Spinal cord (tissue), 10 donors: Measurements from ENCODE around the gene SLIT1. TPM values are rescaled to one million over a fixed set of nuclear protein-coding genes. Genes with fewer than 3 reads are reported as not detected.

Experiments used
- DNase-seq, 6 donors: peaks; one replicate each; pipeline versions ENCODE4 v3.0.0 to v3.0.0-alpha.2; 2013 to 2015; ENCODE audit warnings: low spot score in 6 of 6, low read depth in 4 of 6
- H3K27ac ChIP-seq: one replicate; pipeline ENCODE4 v1.5.1; 2013; ENCODE audit warnings: low read depth, low read length, control low read depth
- H3K27me3 ChIP-seq: one replicate; pipeline ENCODE4 v1.6.1; 2013; ENCODE audit warnings: low read length; ENCODE audit not compliant: control insufficient read depth, insufficient read depth
- H3K36me3 ChIP-seq: one replicate; pipeline ENCODE4 v1.6.1; 2013; ENCODE audit warnings: low read length; ENCODE audit not compliant: control insufficient read depth, insufficient read depth
- H3K4me1 ChIP-seq: one replicate; pipeline ENCODE4 v1.6.1; 2013; ENCODE audit warnings: low read length; ENCODE audit not compliant: control insufficient read depth, insufficient read depth
- H3K4me3 ChIP-seq: one replicate; pipeline ENCODE4 v1.5.1; 2013; ENCODE audit warnings: low read depth, low read length, control low read depth
- H3K9me3 ChIP-seq: one replicate; pipeline ENCODE4 v1.6.1; 2013; ENCODE audit warnings: low read length; ENCODE audit not compliant: control insufficient read depth, insufficient read depth
- WGBS: methylation state at CpG from one replicate; pipeline ENCODE4 v1.1.5; 2013; ENCODE audit warnings: missing lambda C conversion rate; ENCODE audit not compliant: insufficient coverage; 5-methylcytosine and 5-hydroxymethylcytosine counted together
- polyA plus RNA-seq, 2 donors: library from polyadenylated mRNA; unstranded; fragments of 120-200 nt; gene quantifications; one replicate each; pipeline ENCODE4 v1.2.1, GENCODE V29; 2013; ENCODE audit not compliant: insufficient read length in 2 of 2
- total RNA-seq, 2 donors: library from RNA; depleted of rRNA in 1 of 2; stranded (reverse); fragments of 120-200 nt in 1 of 2; fragments of >200 nt in 1 of 2; gene quantifications; one replicate each; pipeline versions ENCODE4 v1.2.3 to v1.2.4, GENCODE V29; 2013 to 2014
- donor health status: healthy.

Gene SLIT1
- total and polyA plus RNA-seq, 4 donors: 23.1 to 237 (median 122) TPM

- Histone ChIP-seq H3K27ac (no peak overlapping the region), H3K27me3 (no peaks in the 10 kb centered on the region), H3K4me3 (no peak overlapping the region), H3K9me3 (no peaks in the 10 kb centered on the region), H3K4me1 (peaks cover 43% of the 10 kb centered on the region), H3K36me3 (peaks cover 78% of the 10 kb centered on the region)
- WGBS: 94% methylated on average over 14 of the region's 15 CpGs
- no peak for DNase-seq
Measured at GRCh38 chr10:97060441-97061084, 125.2 kb downstream of the SLIT1 start.

- Histone ChIP-seq H3K4me3 (no peak overlapping the region), H3K27me3 (no peaks in the 10 kb centered on the region), H3K4me1 (peaks cover 43% of the 10 kb centered on the region), H3K27ac (no peak overlapping the region), H3K36me3 (peaks cover 83% of the 10 kb centered on the region), H3K9me3 (no peaks in the 10 kb centered on the region)
- DNase-seq: no peak
- 79% methylated on average over 7 of the region's 7 CpGs for WGBS
Measured at GRCh38 chr10:97059872-97060205, 125.9 kb downstream of the SLIT1 start.

DNA sequence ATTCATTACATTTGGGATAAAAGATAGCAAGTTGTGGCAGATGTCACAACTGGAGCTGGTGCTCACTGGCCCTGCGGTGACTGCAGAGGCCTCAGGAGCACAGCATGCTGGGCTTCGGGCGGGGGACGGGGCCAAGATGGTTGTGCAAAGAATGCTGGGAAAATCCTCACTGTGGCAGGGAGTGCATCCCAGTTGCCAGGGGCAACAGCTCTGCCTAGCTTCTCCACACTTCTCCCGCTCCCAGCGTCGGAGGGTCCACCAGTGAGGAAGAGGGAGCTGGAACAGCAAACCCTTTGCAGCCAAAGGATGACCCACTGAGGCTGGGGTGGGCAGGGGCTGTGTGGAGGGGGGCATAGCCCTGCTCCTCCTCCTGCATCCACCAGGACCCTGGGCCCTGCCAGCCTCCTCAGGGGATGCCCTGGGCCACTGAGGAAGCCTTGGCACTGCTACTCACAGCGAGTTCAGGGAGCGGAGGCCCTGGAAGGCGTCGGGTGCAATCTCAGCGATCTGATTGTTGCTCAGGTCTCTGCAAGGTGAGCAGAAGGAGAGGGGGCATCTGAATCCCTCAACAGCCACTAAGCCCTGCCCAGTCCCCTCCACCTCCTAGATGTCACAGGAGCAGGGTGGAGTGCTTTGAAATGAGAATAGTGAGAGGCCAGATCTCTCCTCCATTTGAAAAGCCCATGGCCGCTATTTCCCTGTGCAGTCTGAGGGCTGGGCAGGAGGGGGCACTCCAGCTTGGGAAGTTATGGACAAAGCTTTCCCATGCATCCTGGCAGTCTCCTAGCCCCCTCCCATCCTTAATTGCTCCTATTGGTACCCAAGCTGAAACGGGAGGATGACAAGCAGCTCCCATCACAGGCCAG lies 126.5 kb downstream of the SLIT1 start:
- Histone ChIP-seq H3K27ac (no peak overlapping the region), H3K36me3 (peaks cover 78% of the 10 kb centered on the region), H3K9me3 (no peaks in the 10 kb centered on the region), H3K4me3 (no peak overlapping the region), H3K4me1 (peaks cover 40% of the 10 kb centered on the region), H3K27me3 (no peaks in the 10 kb centered on the region)
- WGBS: 39% methylated on average over 8 of the region's 14 CpGs
- peak in 2 of 6 donors; percentile 91 to 92 for DNase-seq

DNA sequence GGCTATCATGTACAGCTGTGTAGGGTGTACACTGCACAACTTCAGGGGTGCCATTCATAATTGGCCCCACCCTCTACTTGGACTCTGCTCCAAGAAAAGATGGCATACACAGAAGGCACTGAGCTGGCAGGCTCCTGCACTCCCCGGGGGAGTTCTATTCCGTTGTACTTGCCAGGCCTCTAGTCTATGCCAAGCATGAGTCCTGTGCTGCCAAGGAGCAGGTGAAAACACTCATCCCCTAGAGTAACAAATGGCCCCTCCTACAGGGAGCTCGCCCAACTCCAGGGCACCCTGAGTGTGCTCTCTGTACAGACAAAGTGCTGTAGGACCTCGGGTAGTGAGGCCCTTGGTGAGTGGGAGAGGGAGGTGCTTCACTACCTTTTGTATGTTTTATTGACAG lies 127.2 kb downstream of the SLIT1 start:
- 37% methylated on average over 2 of the region's 4 CpGs for WGBS
- DNase-seq: peak in 2 of 6 donors; percentile 56 to 88
- peaks cover 37% of the 10 kb centered on the region for H3K4me1 ChIP-seq
- H3K9me3 ChIP-seq: no peaks in the 10 kb centered on the region
- H3K36me3 ChIP-seq: peaks cover 74% of the 10 kb centered on the region
- no peak overlapping the region for H3K4me3 ChIP-seq
- H3K27me3 ChIP-seq: no peaks in the 10 kb centered on the region
- no peak overlapping the region for H3K27ac ChIP-seq

DNA sequence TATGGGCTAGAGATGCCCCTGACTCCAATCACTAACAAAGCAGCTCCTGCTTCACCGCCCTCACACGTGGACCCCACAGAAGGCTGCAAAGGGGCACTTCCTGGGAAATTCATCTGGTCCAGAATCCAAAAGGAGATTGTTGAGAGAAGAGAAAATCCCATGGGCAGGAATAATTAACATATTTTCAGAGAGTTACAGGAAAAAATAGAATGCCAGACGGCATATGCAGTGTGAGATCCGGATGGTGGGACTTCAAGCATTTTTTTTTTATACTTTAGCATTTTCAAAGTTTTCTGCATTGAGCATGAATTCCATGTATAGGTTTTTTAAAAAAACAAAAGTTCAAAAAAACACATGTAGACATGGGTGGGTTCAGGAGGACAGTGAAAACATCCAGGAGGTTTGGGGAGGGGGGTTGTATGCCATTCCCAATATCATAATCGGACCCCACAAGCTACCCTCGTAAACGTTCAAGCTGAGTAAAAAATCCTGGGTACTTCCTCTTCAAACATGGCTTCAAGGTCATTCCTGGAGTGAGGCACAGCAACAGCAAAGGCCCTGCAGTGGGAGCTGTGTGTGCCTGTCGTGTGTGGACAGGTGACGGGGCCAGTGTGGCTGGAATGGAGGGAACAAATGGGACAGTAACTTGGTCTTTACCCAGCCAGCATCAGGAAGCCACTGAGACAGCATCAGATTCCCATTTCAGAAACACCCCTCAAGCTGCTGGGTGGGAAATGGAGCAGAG lies 128.1 kb downstream of the SLIT1 start:
- H3K9me3 ChIP-seq: no peaks in the 10 kb centered on the region
- WGBS: 87% methylated on average over 3 of the region's 9 CpGs
- DNase-seq: peak in 1 of 6 donors; percentile 57
- peaks cover 66% of the 10 kb centered on the region for H3K36me3 ChIP-seq
- H3K4me1 ChIP-seq: peaks cover 36% of the 10 kb centered on the region
- H3K27me3 ChIP-seq: no peaks in the 10 kb centered on the region
- H3K4me3 ChIP-seq: no peak overlapping the region
- no peak overlapping the region for H3K27ac ChIP-seq

DNA sequence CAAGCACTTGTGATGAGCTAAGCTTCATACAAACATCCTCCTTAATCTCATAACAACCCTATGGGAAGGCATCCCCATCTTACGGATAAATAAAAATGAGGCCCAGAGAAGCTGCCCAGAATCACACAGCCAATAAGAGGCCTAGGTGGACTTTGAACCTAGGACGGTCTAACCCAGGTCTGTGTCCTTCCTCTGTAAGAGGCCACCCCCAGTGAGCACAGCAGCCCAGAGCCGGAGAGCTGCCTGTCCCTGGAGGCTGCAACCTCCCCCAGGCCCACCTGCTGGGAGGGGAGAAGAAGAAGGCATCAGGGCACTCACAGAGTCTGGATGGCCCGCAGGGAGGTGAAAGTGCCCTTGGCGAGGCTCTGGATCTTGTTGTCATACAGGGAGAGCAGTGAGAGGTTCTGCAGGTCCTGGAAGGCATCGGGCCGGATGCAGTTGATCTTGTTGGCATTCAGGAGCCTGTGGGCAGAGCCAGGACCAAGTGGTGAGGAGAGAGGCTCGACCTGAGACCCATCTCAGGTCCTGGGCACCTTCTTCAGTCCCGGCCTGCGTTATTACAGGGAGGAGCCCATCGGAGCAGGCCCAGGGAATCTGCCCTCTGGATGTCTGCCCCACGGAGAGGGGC lies 129.6 kb downstream of the SLIT1 start:
- Histone ChIP-seq H3K27ac (no peak overlapping the region), H3K36me3 (peaks cover 58% of the 10 kb centered on the region), H3K4me1 (peaks cover 29% of the 10 kb centered on the region), H3K4me3 (no peak overlapping the region), H3K27me3 (no peaks in the 10 kb centered on the region), H3K9me3 (no peaks in the 10 kb centered on the region)
- no peak for DNase-seq
- 94% methylated on average over 11 of the region's 12 CpGs for WGBS

GRCh38 chr10:97053276-97053675 lies 132.5 kb downstream of the SLIT1 start:
- Histone ChIP-seq H3K27ac (no peak overlapping the region), H3K4me1 (peaks cover 11% of the 10 kb centered on the region), H3K9me3 (no peaks in the 10 kb centered on the region), H3K27me3 (no peaks in the 10 kb centered on the region), H3K4me3 (no peak overlapping the region), H3K36me3 (peaks cover 57% of the 10 kb centered on the region)
- WGBS: 40% methylated on average over 1 of the region's 2 CpGs
- DNase-seq: peak in 1 of 6 donors; percentile 68

DNA sequence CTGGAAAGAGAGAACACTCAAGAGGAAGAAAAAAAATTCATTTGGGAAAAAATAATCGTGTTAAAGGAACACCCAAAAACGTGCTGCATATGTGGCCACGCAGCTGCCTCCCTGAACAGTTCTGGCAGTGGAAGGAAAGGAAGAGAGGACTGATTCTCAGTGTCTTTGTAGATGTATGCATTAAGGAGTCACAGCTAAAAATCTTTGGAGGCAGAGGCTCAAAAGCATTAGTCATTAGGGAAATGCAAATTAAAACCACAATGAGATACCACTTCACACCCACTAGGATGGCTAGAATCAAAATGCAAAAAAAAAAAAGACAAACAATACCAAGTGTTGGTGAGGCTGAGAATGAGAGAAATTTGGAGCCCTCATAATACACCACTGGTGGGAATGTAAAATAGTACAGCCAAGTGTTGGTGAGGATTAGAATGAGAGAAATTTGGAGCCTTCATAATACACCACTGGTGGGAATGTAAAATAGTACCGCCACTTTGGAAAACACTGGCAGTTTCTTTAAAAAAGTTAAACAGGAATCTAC lies 134.7 kb downstream of the SLIT1 start:
- peaks cover 14% of the 10 kb centered on the region for H3K4me1 ChIP-seq
- H3K27me3 ChIP-seq: no peaks in the 10 kb centered on the region
- peaks cover 54% of the 10 kb centered on the region for H3K36me3 ChIP-seq
- H3K27ac ChIP-seq: no peak overlapping the region
- no peak for DNase-seq
- 69% methylated on average over 3 of the region's 4 CpGs for WGBS
- no peak overlapping the region for H3K4me3 ChIP-seq
- H3K9me3 ChIP-seq: no peaks in the 10 kb centered on the region

DNA sequence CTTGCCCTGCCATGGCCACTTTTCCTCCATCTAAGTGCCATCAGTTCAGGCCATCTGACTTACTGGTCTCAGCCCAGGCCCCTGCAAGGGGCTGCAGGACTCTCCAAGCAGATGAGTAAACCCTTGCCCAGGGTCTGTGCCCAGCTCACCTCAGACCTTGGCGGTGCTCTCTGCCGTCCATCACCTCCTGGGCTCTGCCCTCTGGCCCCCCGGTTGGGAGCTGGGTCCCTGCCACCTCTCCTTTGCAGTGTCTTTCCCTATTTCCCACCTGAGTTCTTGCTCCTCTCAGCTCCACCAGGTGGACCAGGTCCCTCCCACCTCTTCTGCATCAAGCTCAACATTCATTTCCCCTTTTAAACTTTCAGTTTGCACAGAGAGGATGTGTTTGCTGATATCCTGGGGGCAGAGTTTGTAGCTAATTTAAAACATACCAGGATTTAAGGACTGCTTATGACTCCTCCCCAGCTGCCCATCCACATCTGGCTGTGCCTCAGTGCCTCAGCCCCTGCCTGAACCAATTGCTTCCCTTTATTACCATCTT lies 135.5 kb downstream of the SLIT1 start:
- H3K27ac ChIP-seq: no peak overlapping the region
- no peak overlapping the region for H3K4me3 ChIP-seq
- H3K4me1 ChIP-seq: peaks cover 14% of the 10 kb centered on the region
- no peaks in the 10 kb centered on the region for H3K9me3 ChIP-seq
- 72% methylated on average over 3 of the region's 3 CpGs for WGBS
- H3K27me3 ChIP-seq: no peaks in the 10 kb centered on the region
- H3K36me3 ChIP-seq: peaks cover 52% of the 10 kb centered on the region
- DNase-seq: peak in 1 of 6 donors; percentile 75
